Measurements from ENCODE around the gene SCGB1C2.
A peak's percentile ranks its signal among the peaks of the same experiment; 100 is the strongest.

SCGB1C2 gene

GRCh38 chr17:142876-143784 lies 5.8 kb downstream of the SCGB1C2 start:
- Histone ChIP-seq H3K27me3 (ENCODE audit: insufficient read depth, poor library complexity, severe bottlenecking) (no peaks in the 10 kb centered on the region), H3K27ac (replicated peaks) (no peak overlapping the region), H3K4me3 (replicated peaks; ENCODE audit: insufficient read depth, low read length) (no peak overlapping the region)
- no peak for TF ChIP-seq REST (IDR thresholded peaks at IDR 0.05; ENCODE audit: insufficient replicate concordance, low read depth)
- no peak for TF ChIP-seq SPI1 (IDR thresholded peaks at IDR 0.05; ENCODE audit: borderline replicate concordance, low read depth)
- no peak for DNase-seq (ENCODE audit: low read depth in 1 of 2, low spot score in 1 of 2)

GRCh38 chr17:143785-144281 lies 6.5 kb downstream of the SCGB1C2 start:
- H3K4me3 ChIP-seq (replicated peaks; ENCODE audit: insufficient read depth, low read length): no peak overlapping the region
- no peak for TF ChIP-seq GABPA (IDR thresholded peaks at IDR 0.05; ENCODE audit: low read depth)
- no peak for TF ChIP-seq REST (IDR thresholded peaks at IDR 0.05; ENCODE audit: insufficient replicate concordance, low read depth)
- TF ChIP-seq CTCF (IDR thresholded peaks at IDR 0.05; ENCODE audit: insufficient read depth, low read length): peak; percentile 11
- no peak for TF ChIP-seq SPI1 (IDR thresholded peaks at IDR 0.05; ENCODE audit: borderline replicate concordance, low read depth)
- no peaks in the 10 kb centered on the region for H3K27me3 ChIP-seq (ENCODE audit: insufficient read depth, poor library complexity, severe bottlenecking)
- DNase-seq (ENCODE audit: low read depth in 1 of 2, low spot score in 1 of 2): peak; percentile 36 to 60
- no peak overlapping the region for H3K27ac ChIP-seq (replicated peaks)

- DNase-seq (ENCODE audit: low read depth in 1 of 2, low spot score in 1 of 2): no peak
- no peak overlapping the region for H3K27ac ChIP-seq (replicated peaks)
- H3K27me3 ChIP-seq (ENCODE audit: insufficient read depth, poor library complexity, severe bottlenecking): no peaks in the 10 kb centered on the region
- no peak overlapping the region for H3K4me3 ChIP-seq (replicated peaks; ENCODE audit: insufficient read depth, low read length)
- TF ChIP-seq CTCF (IDR thresholded peaks at IDR 0.05; ENCODE audit: insufficient read depth, low read length) (no peak), SPI1 (IDR thresholded peaks at IDR 0.05; ENCODE audit: borderline replicate concordance, low read depth) (no peak), REST (IDR thresholded peaks at IDR 0.05; ENCODE audit: insufficient replicate concordance, low read depth) (no peak), GABPA (IDR thresholded peaks at IDR 0.05; ENCODE audit: low read depth) (no peak), POLR2AphosphoS5 (IDR thresholded peaks at IDR 0.05; ENCODE audit: low read depth) (no peak)
Measured at GRCh38 chr17:144936-145670, 7.7 kb downstream of the SCGB1C2 start.

Data from HL-60 (cell line).